CD4-positive, alpha-beta memory T cell (primary cell): ENCODE data around the gene POM121C. TPM values are rescaled to one million over a fixed set of nuclear protein-coding genes. Genes with fewer than 3 reads are reported as not detected.
"Not testable (repeated sequence)": the region's sequence is repeated elsewhere in the genome, so short reads cannot be mapped to it uniquely, and the experiment has no call there.

Experiments used
- CTCF ChIA-PET: fragments of 350-600 bp; sonication (Branson Sonifier 250); formaldehyde crosslinking; loops from one replicate; lab custom pipeline; 2021; ENCODE audit warnings: inconsistent platforms; ENCODE audit not compliant: partially characterized antibody; lab: Charles Lee
- POLR2A ChIA-PET: fragments of 350-600 bp; sonication (Branson Sonifier 250); formaldehyde crosslinking; loops from one replicate; lab custom pipeline; 2021; ENCODE audit not compliant: partially characterized antibody; lab: Charles Lee
- DNase-seq, 5 donors: peaks; one replicate each; pipeline versions ENCODE4 v3.0.0 to v3.0.0-alpha.2; 2020 to 2022; ENCODE audit warnings: mixed read lengths in 1 of 5
- H3K27ac ChIP-seq: one replicate; pipeline ENCODE4 v1.7.0; 2013; ENCODE audit warnings: low read depth, low read length
- H3K27me3 ChIP-seq: 2 replicates; pipeline ENCODE4 v1.7.0; 2013; ENCODE audit warnings: mild to moderate bottlenecking, low read length, moderate library complexity; ENCODE audit not compliant: insufficient read depth
- H3K36me3 ChIP-seq: 2 replicates; pipeline ENCODE4 v1.7.0; 2013; ENCODE audit warnings: mild to moderate bottlenecking, low read length, moderate library complexity; ENCODE audit not compliant: insufficient read depth
- H3K4me1 ChIP-seq: 2 replicates; pipeline ENCODE4 v1.7.0; 2013; ENCODE audit warnings: mild to moderate bottlenecking, low read length, moderate library complexity; ENCODE audit not compliant: insufficient read depth
- H3K4me3 ChIP-seq, 2 donors: one replicate each; pipeline ENCODE4 v1.7.0; 2013; ENCODE audit warnings: low read length in 2 of 2, mild to moderate bottlenecking in 1 of 2
- H3K9me3 ChIP-seq, 2 donors: one replicate each; pipeline ENCODE4 v1.7.0; 2013; ENCODE audit warnings: low read length in 2 of 2, control low read depth in 1 of 2; ENCODE audit not compliant: control insufficient read depth in 1 of 2
- H3K27ac Mint-ChIP-seq, 7 donors: one replicate each; pipeline ENCODE4 v1.8.0; 2020 to 2021; ENCODE audit warnings: mixed read lengths in 7 of 7, mild to moderate bottlenecking in 6 of 7, inconsistent platforms in 3 of 7, moderate library complexity in 3 of 7
- H3K27me3 Mint-ChIP-seq, 2 donors: one replicate each; pipeline ENCODE4 v1.8.0; 2020 to 2021; ENCODE audit warnings: mixed read lengths in 2 of 2
- H3K36me3 Mint-ChIP-seq, 2 donors: one replicate each; pipeline ENCODE4 v1.8.0; 2020 to 2021; ENCODE audit warnings: mixed read lengths in 2 of 2, inconsistent platforms in 1 of 2, mild to moderate bottlenecking in 1 of 2
- H3K4me1 Mint-ChIP-seq, 4 donors: one replicate each; pipeline ENCODE4 v1.8.0; 2020 to 2021; ENCODE audit warnings: mixed read lengths in 4 of 4, mild to moderate bottlenecking in 1 of 4
- H3K4me3 Mint-ChIP-seq, 8 donors: one replicate each; pipeline ENCODE4 v1.8.0; 2020 to 2021; ENCODE audit warnings: mixed read lengths in 8 of 8, mild to moderate bottlenecking in 7 of 8, moderate library complexity in 6 of 8, inconsistent platforms in 3 of 8
- H3K9me3 Mint-ChIP-seq, 8 donors: one replicate each; pipeline ENCODE4 v1.8.0; 2020 to 2021; ENCODE audit warnings: mixed read lengths in 8 of 8, mild to moderate bottlenecking in 5 of 8, inconsistent platforms in 3 of 8, moderate library complexity in 1 of 8
- intact Hi-C: fragments of 100-400 bp; cut with micrococcal nuclease; formaldehyde crosslinking; loops from one replicate; pipeline ENCODE4 v1.15.1; 2023
- polyA plus RNA-seq, 2 donors: library from polyadenylated mRNA; unstranded; fragments of 300-500 nt; fragmentation: Illumina TruSeq; gene quantifications; one replicate each; pipeline ENCODE4 v1.2.3, GENCODE V29; 2021
- total RNA-seq, 2 experiments: library from RNA; stranded (reverse); gene quantifications; one replicate each; pipeline ENCODE4 v1.2.3, GENCODE V29; 2021

POM121C gene
- total and polyA plus RNA-seq, 4 experiments from 2014 or later, result 4.2 to 85.3 (median 54.8) TPM

- H3K36me3 Mint-ChIP-seq, result peaks cover 39 to 55% of the 10 kb centered on the region in 2 donors
- H3K4me1 Mint-ChIP-seq, result peaks cover 8 to 44% (median 21%) of the 10 kb centered on the region in 4 donors
- DNase-seq, H3K27me3 Mint-ChIP-seq, H3K4me3 ChIP-seq, H3K9me3 Mint-ChIP-seq, CTCF ChIA-PET, H3K27me3 ChIP-seq, POLR2A ChIA-PET, intact Hi-C loops, H3K27ac ChIP-seq, H3K9me3 ChIP-seq: not testable (repeated sequence)
- peak overlapping the region in 6 of 7 donors; percentile 47 to 81 (median 71) for H3K27ac Mint-ChIP-seq
- peak overlapping the region in 1 of 8 donors; percentile 8 for H3K4me3 Mint-ChIP-seq
- peaks cover 48% of the 10 kb centered on the region for H3K36me3 ChIP-seq
- H3K4me1 ChIP-seq, result peaks cover 12% of the 10 kb centered on the region
Measured at GRCh38 chr7:75439000-75439399, 47.1 kb downstream of the POM121C start.

- H3K27ac Mint-ChIP-seq, POLR2A ChIA-PET, H3K4me3 ChIP-seq, H3K9me3 ChIP-seq, H3K27me3 ChIP-seq, H3K27ac ChIP-seq, intact Hi-C loops, CTCF ChIA-PET, H3K27me3 Mint-ChIP-seq, H3K4me1 ChIP-seq, H3K4me3 Mint-ChIP-seq, H3K9me3 Mint-ChIP-seq, DNase-seq: not testable (repeated sequence)
- Mint-ChIP-seq H3K4me1 (peaks cover 3 to 20% (median 14%) of the 10 kb centered on the region in 4 donors), H3K36me3 (peaks cover 16 to 21% of the 10 kb centered on the region in 2 donors)
- peaks cover 11% of the 10 kb centered on the region for H3K36me3 ChIP-seq
Measured at GRCh38 chr7:75423481-75423880, 62.6 kb downstream of the POM121C start.

- H3K27ac Mint-ChIP-seq, H3K4me1 ChIP-seq, DNase-seq, H3K9me3 ChIP-seq, H3K4me1 Mint-ChIP-seq, H3K4me3 Mint-ChIP-seq, H3K27me3 ChIP-seq, H3K27me3 Mint-ChIP-seq, intact Hi-C loops, H3K4me3 ChIP-seq, H3K9me3 Mint-ChIP-seq, CTCF ChIA-PET, POLR2A ChIA-PET, H3K27ac ChIP-seq: not testable (repeated sequence)
- peaks cover 13 to 16% of the 10 kb centered on the region in 2 donors for H3K36me3 Mint-ChIP-seq
- H3K36me3 ChIP-seq, result peaks cover 11% of the 10 kb centered on the region
Measured at GRCh38 chr7:75421798-75422710, 64.0 kb downstream of the POM121C start.

GRCh38 chr7:75420152-75420551 is 65.9 kb downstream of the POM121C start:
- peaks cover 13 to 18% of the 10 kb centered on the region in 2 donors for H3K36me3 Mint-ChIP-seq
- H3K4me1 ChIP-seq, DNase-seq, H3K27ac ChIP-seq, H3K9me3 Mint-ChIP-seq, intact Hi-C loops, H3K27me3 ChIP-seq, H3K9me3 ChIP-seq, H3K4me3 Mint-ChIP-seq, H3K4me1 Mint-ChIP-seq, CTCF ChIA-PET, POLR2A ChIA-PET, H3K27me3 Mint-ChIP-seq, H3K4me3 ChIP-seq: not testable (repeated sequence)
- peak overlapping the region in 4 of 7 donors; percentile 15 to 79 (median 46) for H3K27ac Mint-ChIP-seq
- H3K36me3 ChIP-seq, result peaks cover 11% of the 10 kb centered on the region

GRCh38 chr7:75419693-75420092 is 66.4 kb downstream of the POM121C start:
- H3K27me3 Mint-ChIP-seq, H3K27ac ChIP-seq, H3K4me3 Mint-ChIP-seq, H3K4me1 ChIP-seq, H3K27me3 ChIP-seq, H3K9me3 Mint-ChIP-seq, intact Hi-C loops, H3K4me1 Mint-ChIP-seq, H3K9me3 ChIP-seq, CTCF ChIA-PET, H3K4me3 ChIP-seq, DNase-seq, POLR2A ChIA-PET: not testable (repeated sequence)
- peaks cover 11% of the 10 kb centered on the region for H3K36me3 ChIP-seq
- peak overlapping the region in 3 of 7 donors; percentile 13 to 79 (median 61) for H3K27ac Mint-ChIP-seq
- peaks cover 13 to 19% of the 10 kb centered on the region in 2 donors for H3K36me3 Mint-ChIP-seq

- intact Hi-C loops, H3K4me1 Mint-ChIP-seq, POLR2A ChIA-PET, H3K4me3 Mint-ChIP-seq, H3K4me3 ChIP-seq, H3K36me3 ChIP-seq, DNase-seq, H3K4me1 ChIP-seq, H3K9me3 Mint-ChIP-seq, H3K27ac ChIP-seq, H3K27me3 Mint-ChIP-seq, H3K27me3 ChIP-seq, H3K9me3 ChIP-seq, CTCF ChIA-PET: not testable (repeated sequence)
- Mint-ChIP-seq H3K27ac (peak overlapping the region in 1 of 7 donors; percentile 41), H3K36me3 (peaks cover 9 to 17% of the 10 kb centered on the region in 2 donors)
Measured at GRCh38 chr7:75419210-75419609, 66.9 kb downstream of the POM121C start.

GRCh38 chr7:75418292-75418858 is 67.7 kb downstream of the POM121C start:
- H3K4me3 Mint-ChIP-seq, H3K9me3 Mint-ChIP-seq, H3K27ac Mint-ChIP-seq, CTCF ChIA-PET, H3K27me3 Mint-ChIP-seq, H3K36me3 ChIP-seq, H3K27me3 ChIP-seq, H3K9me3 ChIP-seq, H3K4me1 ChIP-seq, POLR2A ChIA-PET, H3K4me1 Mint-ChIP-seq, intact Hi-C loops, H3K4me3 ChIP-seq, H3K27ac ChIP-seq, DNase-seq: not testable (repeated sequence)
- H3K36me3 Mint-ChIP-seq, result peaks cover 4 to 13% of the 10 kb centered on the region in 2 donors
